Body of pancreas (tissue), 4 donors: ENCODE measurements around the gene NRN1L. TPM values are rescaled to one million over a fixed set of nuclear protein-coding genes. Genes with fewer than 3 reads are reported as not detected.

Experiments
- ATAC-seq: fragments of 150-250 bp; one replicate; pipeline ENCODE4 v1.9.1; 2016
- DNase-seq, 4 donors: peaks; one replicate each; pipeline ENCODE4 v3.0.0-alpha.2; 2019
- H3K27ac ChIP-seq, 4 donors: fragments of 200-600 bp; sonication (generic); 1 replicate in 3 of 4; 2 replicates in 1 of 4; pipeline versions ENCODE4 v1.5.1 to v1.6.1; 2016 to 2019; ENCODE audit warnings: mild to moderate bottlenecking in 1 of 4, mixed read lengths in 1 of 4, moderate library complexity in 1 of 4
- H3K27me3 ChIP-seq, 2 donors: fragments of 200-600 bp; sonication (generic); one replicate each; pipeline ENCODE4 v1.6.0; 2016; ENCODE audit warnings: mild to moderate bottlenecking in 1 of 2
- H3K36me3 ChIP-seq, 2 donors: fragments of 200-600 bp; sonication (generic); replicated peaks in 1 of 2; 2 replicates each; pipeline ENCODE4 v1.5.1; 2016; ENCODE audit warnings: low read depth in 2 of 2; ENCODE audit not compliant: insufficient read depth in 1 of 2
- H3K4me1 ChIP-seq: fragments of 200-600 bp; sonication (generic); one replicate; pipeline ENCODE4 v1.6.0; 2016
- H3K4me3 ChIP-seq, 2 donors: fragments of 200-600 bp; sonication (generic); 1 replicate in 1 of 2; 2 replicates in 1 of 2; pipeline ENCODE4 v1.5.1; 2016 to 2019
- H3K9me3 ChIP-seq, 3 donors: fragments of 200-600 bp; sonication (generic); 1 replicate in 2 of 3; 2 replicates in 1 of 3; pipeline ENCODE4 v1.5.1; 2016
- POLR2A ChIP-seq, 3 donors: fragments of 450-650 bp; IDR thresholded peaks; one replicate each; pipeline ENCODE4 v1.6.1; 2016; ENCODE audit warnings: antibody characterized with exemption in 3 of 3, mild to moderate bottlenecking in 2 of 3
- WGBS, 2 donors: methylation state at CpG; one replicate each; pipeline ENCODE4 v1.1.5; 2017; 5-methylcytosine and 5-hydroxymethylcytosine counted together
- intact Hi-C: fragments of 100-400 bp; cut with DNase I; formaldehyde crosslinking; loops from one replicate; pipeline ENCODE4 v1.15.1; 2023
- total RNA-seq, 2 donors: library from RNA; depleted of rRNA; stranded (reverse); fragments of >200 nt; gene quantifications; one replicate each; pipeline ENCODE4 v1.1.0, GENCODE V29; 2016
- TF ChIP-seq, protein P1 (sequence below), 7 experiments: fragments of 450-650 bp in 4 of 7; fragments of 200-600 bp in 3 of 7; sonication (generic) in 3 of 7; IDR thresholded peaks; one replicate each; pipeline ENCODE4 v1.5.1; 2016 to 2019; ENCODE audit warnings: antibody characterized with exemption in 7 of 7

Gene NRN1L
- total RNA-seq, 2 donors from 2014 or later, result not detected

DNA sequence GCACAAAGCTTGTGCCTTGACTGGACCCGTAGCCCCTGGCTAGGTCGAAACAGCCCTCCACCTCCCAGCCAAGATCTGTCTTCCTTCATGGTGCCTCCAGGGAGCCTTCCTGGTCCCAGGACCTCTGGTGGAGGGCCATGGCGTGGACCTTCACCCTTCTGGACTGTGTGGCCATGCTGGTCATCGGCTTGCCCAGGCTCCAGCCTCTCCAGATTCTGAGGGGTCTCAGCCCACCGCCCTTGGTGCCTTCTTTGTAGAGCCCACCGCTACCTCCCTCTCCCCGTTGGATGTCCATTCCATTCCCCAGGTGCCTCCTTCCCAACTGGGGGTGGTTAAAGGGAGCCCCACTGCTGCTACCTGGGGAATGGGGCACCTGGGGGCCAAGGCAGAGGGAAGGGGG lies 43.5 kb downstream of the NRN1L start:
- H3K9me3 ChIP-seq, result no peaks in the 10 kb centered on the region
- no peak overlapping the region for H3K4me3 ChIP-seq
- 54 to 72% methylated on average over 3 to 7 of the region's 7 CpGs for WGBS, 2 donors
- peak in 1 of 4 donors; percentile 30 for DNase-seq
- TF ChIP-seq, protein P1, sequence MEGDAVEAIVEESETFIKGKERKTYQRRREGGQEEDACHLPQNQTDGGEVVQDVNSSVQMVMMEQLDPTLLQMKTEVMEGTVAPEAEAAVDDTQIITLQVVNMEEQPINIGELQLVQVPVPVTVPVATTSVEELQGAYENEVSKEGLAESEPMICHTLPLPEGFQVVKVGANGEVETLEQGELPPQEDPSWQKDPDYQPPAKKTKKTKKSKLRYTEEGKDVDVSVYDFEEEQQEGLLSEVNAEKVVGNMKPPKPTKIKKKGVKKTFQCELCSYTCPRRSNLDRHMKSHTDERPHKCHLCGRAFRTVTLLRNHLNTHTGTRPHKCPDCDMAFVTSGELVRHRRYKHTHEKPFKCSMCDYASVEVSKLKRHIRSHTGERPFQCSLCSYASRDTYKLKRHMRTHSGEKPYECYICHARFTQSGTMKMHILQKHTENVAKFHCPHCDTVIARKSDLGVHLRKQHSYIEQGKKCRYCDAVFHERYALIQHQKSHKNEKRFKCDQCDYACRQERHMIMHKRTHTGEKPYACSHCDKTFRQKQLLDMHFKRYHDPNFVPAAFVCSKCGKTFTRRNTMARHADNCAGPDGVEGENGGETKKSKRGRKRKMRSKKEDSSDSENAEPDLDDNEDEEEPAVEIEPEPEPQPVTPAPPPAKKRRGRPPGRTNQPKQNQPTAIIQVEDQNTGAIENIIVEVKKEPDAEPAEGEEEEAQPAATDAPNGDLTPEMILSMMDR (IDR thresholded peaks at IDR 0.05), result no peak
- no peak for TF ChIP-seq POLR2A (IDR thresholded peaks at IDR 0.05)
- H3K36me3 ChIP-seq, result no peaks in the 10 kb centered on the region
- no peak for ATAC-seq
- H3K27me3 ChIP-seq, result no peaks in the 10 kb centered on the region
- H3K27ac ChIP-seq, result peak overlapping the region in 3 of 4 donors; percentile 79 to 84 (median 82)
- H3K4me1 ChIP-seq, result peaks cover 88% of the 10 kb centered on the region
- intact Hi-C loops, result no loop called here

DNA sequence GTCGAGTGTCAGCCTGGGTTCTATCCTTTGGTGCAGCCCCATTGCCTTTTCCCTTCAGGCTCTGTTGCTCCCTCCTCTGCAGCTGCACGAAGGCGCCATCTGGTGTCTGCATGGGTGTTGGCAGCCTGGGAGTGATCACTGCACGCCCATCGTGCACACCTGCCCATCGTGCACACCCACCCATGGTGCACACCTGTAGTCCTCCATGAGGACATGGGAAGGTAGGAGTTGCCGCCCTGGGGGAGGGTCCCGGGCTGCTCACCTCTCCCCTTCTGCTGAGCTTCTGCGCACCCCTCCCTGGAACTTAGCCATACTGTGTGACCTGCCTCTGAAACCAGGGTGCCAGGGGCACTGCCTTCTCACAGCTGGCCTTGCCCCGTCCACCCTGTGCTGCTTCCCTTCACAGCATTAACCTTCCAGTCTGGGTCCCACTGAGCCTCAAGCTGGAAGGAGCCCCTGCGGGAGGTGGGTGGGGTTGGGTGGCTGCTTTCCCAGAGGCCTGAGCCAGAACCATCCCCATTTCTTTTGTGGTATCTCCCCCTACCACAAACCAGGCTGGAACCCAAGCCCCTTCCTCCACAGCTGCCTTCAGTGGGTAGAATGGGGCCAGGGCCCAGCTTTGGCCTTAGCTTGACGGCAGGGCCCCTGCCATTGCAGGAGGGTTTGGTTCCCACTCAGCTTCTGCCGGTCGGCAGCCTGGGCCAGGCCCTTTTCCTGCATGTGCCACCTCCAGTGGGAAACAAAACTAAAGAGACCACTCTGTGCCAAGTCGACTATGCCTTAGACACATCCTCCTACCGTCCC lies 44.1 kb downstream of the NRN1L start:
- ATAC-seq (peak; percentile 34), DNase-seq (peak; percentile 84 to 85 (median 84))
- WGBS, 2 donors, result 26 to 35% methylated on average over 8 to 16 of the region's 16 CpGs
- Histone ChIP-seq H3K36me3 (no peaks in the 10 kb centered on the region), H3K4me3 (no peak overlapping the region), H3K27ac (peak overlapping the region in 3 of 4 donors; percentile 79 to 84 (median 82)), H3K4me1 (peaks cover 87% of the 10 kb centered on the region), H3K9me3 (no peaks in the 10 kb centered on the region), H3K27me3 (no peaks in the 10 kb centered on the region)
- intact Hi-C loops, result no loop called here
- TF ChIP-seq POLR2A (IDR thresholded peaks at IDR 0.05), result peak; percentile 36 to 60 (median 47)
- TF ChIP-seq, protein P1 (IDR thresholded peaks at IDR 0.05), result peak; percentile 65 to 95 (median 84)

DNA sequence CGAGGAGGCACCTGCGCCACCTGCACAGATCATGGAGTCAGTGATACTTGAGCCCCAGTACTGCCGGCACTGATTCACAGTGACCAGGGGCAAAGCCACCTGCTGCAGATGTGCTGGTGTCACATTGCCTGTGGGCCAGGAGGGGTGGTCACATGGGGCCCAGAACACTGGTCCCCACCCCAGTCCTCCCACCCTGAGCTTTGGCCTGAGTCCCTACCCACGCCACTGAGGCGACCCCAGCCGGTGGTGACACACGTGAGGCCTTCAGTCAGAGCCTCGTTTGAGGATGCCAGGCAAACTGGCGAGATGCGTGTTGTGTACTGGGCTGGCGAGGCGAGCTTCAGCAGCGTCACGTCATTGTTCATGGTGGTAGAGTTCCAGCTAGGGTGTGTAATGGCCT lies 45.5 kb downstream of the NRN1L start:
- 59 to 63% methylated on average over 2 to 14 of the region's 14 CpGs for WGBS, 2 donors
- Histone ChIP-seq H3K36me3 (no peaks in the 10 kb centered on the region), H3K9me3 (no peaks in the 10 kb centered on the region), H3K27me3 (no peaks in the 10 kb centered on the region), H3K4me3 (peak overlapping the region in 1 of 2 donors; percentile 16), H3K27ac (peak overlapping the region; percentile 58 to 82 (median 80)), H3K4me1 (peaks cover 89% of the 10 kb centered on the region)
- DNase-seq (peak in 2 of 4 donors; percentile 38 to 48), ATAC-seq (no peak)
- intact Hi-C loops, result no loop called here
- no peak for TF ChIP-seq POLR2A (IDR thresholded peaks at IDR 0.05)
- TF ChIP-seq, protein P1 (IDR thresholded peaks at IDR 0.05), result no peak

DNA sequence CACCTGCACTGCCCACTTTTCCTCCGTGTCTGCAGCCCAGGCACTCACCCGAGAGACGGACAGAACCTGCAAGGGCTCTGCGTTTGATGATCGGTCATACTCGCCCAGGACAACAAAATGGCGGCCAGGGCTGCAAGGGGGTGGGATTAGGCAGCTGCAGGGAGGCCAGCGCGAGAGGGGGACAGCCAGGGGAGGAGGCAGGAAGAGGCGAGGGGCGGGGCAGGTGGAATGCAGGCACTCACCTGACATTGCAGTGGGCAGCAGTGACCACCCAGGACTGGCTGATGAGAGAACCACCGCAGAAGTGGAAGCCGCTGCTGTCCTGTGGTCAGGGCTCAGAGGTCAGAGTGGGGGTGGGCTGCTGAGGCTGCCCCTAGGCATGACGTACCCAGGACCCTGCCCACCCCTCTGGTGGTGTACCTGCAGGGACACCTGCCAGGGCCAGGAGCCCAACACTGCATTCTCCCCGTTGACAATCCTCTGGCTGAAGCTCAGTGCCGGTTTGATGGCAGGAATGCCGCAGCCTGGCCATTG lies 46.1 kb downstream of the NRN1L start:
- ATAC-seq (no peak), DNase-seq (peak in 3 of 4 donors; percentile 50 to 58 (median 53))
- 45 to 59% methylated on average over 14 to 17 of the region's 17 CpGs for WGBS, 2 donors
- peak overlapping the region; percentile 78 to 82 (median 80) for H3K27ac ChIP-seq
- peaks cover 87% of the 10 kb centered on the region for H3K4me1 ChIP-seq
- no peaks in the 10 kb centered on the region for H3K9me3 ChIP-seq
- intact Hi-C loops, result no loop called here
- TF ChIP-seq, protein P1 (IDR thresholded peaks at IDR 0.05), result no peak
- no peak for TF ChIP-seq POLR2A (IDR thresholded peaks at IDR 0.05)
- no peaks in the 10 kb centered on the region for H3K27me3 ChIP-seq
- no peaks in the 10 kb centered on the region for H3K36me3 ChIP-seq
- H3K4me3 ChIP-seq, result peak overlapping the region in 1 of 2 donors; percentile 16
